ENCODE results near the gene ARSG. TPM values are rescaled to one million over a fixed set of nuclear protein-coding genes. Genes with fewer than 3 reads are reported as not detected.
"Not testable (repeated sequence)": the region's sequence is repeated elsewhere in the genome, so short reads cannot be mapped to it uniquely, and the experiment has no call there.

The ARSG gene
- total RNA-seq, 1 donor from 2014 or later = 1.5 TPM

DNA sequence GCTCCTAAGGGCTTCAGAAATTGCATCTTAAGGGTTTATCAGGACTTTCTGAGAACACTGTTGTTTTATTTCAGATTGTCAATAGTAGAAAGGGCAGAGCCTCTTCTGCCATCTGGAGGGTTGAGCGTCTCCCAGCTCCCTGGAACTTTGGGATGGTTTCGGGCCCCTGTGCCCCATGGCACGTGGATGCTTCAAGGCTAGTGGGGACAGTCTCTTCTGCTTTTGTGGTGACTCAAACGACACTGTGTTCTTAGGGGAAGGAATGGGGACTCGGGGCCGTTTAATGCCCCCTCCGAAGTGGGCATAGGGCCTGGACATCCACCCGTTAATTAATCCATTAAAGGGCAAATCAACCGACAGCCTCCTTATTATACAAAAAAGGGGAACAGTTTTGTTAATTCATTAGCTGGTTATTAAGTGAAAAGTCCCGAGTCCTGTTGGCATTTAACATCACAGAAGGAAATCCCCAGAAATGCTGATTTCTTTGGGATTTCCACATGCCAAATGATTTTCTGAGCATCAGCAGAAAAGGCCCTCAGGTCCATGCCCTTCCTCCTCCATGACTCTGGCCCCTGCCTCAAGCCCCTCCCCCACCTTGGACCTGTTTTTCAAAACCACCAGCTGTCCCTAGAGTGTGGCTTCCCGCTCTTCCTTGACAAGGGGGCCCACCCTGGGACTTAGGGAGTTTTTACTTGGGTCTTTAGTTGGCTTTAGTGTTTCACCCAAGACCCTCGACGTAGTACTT is 68.7 kb downstream of the ARSG start:
- no peak overlapping the region for H3K4me3 ChIP-seq (ENCODE audit: low read depth, low read length)
- DNase-seq (ENCODE audit: low read depth) = no peak
- TF ChIP-seq CTCF (conservative IDR thresholded peaks at IDR 0.05; ENCODE audit: low read depth, low read length) = no peak

GRCh38 chr17:68365469-68365868 is 74.2 kb downstream of the ARSG start:
- H3K4me3 ChIP-seq (ENCODE audit: low read depth, low read length) = no peak overlapping the region
- no peak for DNase-seq (ENCODE audit: low read depth)
- no peak for TF ChIP-seq CTCF (conservative IDR thresholded peaks at IDR 0.05; ENCODE audit: low read depth, low read length)

GRCh38 chr17:68368387-68368786 is 77.1 kb downstream of the ARSG start:
- no peak for TF ChIP-seq CTCF (conservative IDR thresholded peaks at IDR 0.05; ENCODE audit: low read depth, low read length)
- no peak overlapping the region for H3K4me3 ChIP-seq (ENCODE audit: low read depth, low read length)
- no peak for DNase-seq (ENCODE audit: low read depth)

DNA sequence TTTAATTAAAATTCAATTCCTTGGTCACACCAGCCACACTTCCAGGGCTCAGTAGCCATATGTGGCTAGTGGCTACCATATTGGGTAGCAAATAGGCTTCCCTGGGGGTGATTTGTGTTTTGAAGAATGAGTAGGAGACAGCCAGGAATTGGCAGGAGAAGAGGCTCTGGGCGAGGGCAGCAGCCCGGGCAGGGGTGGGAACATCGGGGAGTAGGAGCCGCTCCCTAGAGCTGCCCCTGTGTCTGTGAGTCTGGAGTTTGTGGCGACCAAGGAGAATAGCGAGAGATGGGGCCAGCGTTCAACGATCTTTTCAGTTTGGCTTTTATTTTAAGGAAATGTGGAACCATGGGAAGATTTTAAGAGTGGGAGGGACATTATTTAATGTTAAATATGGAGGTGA is 84.3 kb downstream of the ARSG start:
- no peak for TF ChIP-seq CTCF (conservative IDR thresholded peaks at IDR 0.05; ENCODE audit: low read depth, low read length)
- DNase-seq (ENCODE audit: low read depth) = no peak
- no peak overlapping the region for H3K4me3 ChIP-seq (ENCODE audit: low read depth, low read length)

DNA sequence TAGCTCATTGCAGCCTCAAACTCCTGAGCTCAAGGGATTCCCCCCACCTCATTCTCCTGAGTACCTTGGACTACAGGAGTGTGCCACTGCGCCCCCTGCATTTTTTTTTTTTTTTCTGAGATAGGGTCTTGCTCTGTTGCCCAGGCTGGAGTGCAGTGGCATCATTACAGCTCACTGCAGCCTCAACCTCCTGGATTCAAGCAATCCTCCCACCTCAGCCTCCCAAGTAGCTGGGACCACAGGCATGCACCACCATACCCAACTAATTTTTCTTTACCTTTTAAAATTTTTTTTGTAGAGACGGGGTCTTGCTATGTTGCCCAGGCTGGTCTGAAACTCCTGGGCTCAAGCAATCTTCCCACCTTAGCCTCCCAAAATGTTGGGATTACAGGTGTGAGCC is 84.9 kb downstream of the ARSG start:
- not testable (repeated sequence) for DNase-seq (ENCODE audit: low read depth); H3K4me3 ChIP-seq (ENCODE audit: low read depth, low read length)

GRCh38 chr17:68377771-68378267 is 86.5 kb downstream of the ARSG start:
- DNase-seq (ENCODE audit: low read depth) = no peak
- no peak for TF ChIP-seq CTCF (conservative IDR thresholded peaks at IDR 0.05; ENCODE audit: low read depth, low read length)
- H3K4me3 ChIP-seq (ENCODE audit: low read depth, low read length) = no peak overlapping the region

DNA sequence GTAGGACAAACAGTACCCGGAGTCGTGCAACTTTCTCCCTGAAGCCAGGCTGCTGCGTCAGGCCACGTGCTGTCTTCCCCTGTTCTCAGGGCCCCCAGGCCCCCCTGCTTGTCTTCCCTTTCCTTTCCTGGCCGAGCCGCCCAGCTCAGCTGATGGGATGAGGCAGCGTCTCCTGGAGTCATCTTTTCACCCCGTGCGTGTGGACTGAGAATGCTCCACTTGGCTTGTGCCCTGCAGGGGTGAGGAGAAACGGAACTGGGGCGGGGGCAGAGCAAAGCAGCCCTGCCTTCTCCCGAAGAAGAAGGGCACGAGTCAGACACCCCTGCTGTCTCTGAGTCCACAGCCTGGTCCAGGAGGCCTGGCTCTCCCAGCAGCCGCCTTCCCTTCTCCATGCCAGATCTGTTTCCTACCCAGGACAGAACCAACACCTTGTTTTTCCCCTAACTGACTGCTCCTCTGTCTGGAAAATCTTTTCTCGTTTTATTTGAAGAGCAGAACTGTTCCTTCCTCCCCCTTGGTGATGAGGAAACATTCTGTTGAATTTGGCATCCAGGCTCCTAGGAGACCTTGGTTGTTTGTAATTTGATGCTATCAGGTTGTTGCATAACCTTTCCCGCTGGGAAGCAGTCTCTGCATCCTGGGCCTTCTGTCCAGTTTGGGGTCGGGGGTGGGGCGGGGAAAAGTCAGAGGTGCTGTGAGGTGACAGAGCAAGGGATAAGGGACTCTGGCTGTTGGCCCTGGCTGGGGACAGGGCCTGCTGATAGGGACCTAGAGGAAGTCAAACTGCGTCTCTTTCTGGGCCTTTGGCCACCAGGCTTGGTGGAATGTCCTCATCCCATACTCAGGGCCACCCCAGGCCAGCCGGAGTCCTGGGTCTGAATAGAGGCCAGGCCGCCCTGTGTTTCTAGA is 87.2 kb downstream of the ARSG start:
- no peak for DNase-seq (ENCODE audit: low read depth)
- H3K4me3 ChIP-seq (ENCODE audit: low read depth, low read length) = no peak overlapping the region
- TF ChIP-seq CTCF (conservative IDR thresholded peaks at IDR 0.05; ENCODE audit: low read depth, low read length) = no peak

All from epithelial cell of proximal tubule (primary cell).